H1 (cell line): ENCODE data around the gene TNN. TPM values are rescaled to one million over a fixed set of nuclear protein-coding genes. Genes with fewer than 3 reads are reported as not detected.

Source experiments
- CTCF ChIA-PET: fragments of 300-600 bp; sonication (Branson Sonifier 250); formaldehyde crosslinking; loops from one replicate; lab custom pipeline; 2021; ENCODE audit not compliant: partially characterized antibody; lab: Charles Lee
- POLR2A ChIA-PET: fragments of 300-600 bp; sonication (Branson Sonifier 250); formaldehyde crosslinking; loops from one replicate; lab custom pipeline; 2021; ENCODE audit warnings: inconsistent platforms; ENCODE audit not compliant: partially characterized antibody; lab: Charles Lee
- DNase-seq, 2 experiments: peaks; one replicate each; pipeline versions ENCODE4 v3.0.0 to v3.0.0-alpha.2; 2010 to 2022; ENCODE audit warnings: low spot score in 2 of 2, low read depth in 1 of 2, mixed read lengths in 1 of 2
- FAIRE-seq: peaks from 2 replicates; lab custom pipeline; 2011; peaks lifted over from hg19 to GRCh38; lab: Jason Lieb, UNC
- H2AFZ ChIP-seq: 2 replicates; pipeline ENCODE4 v1.8.1; 2012; ENCODE audit warnings: low read length, inconsistent platforms
- H2AK5ac ChIP-seq: 2 replicates; pipeline ENCODE4 v1.6.1; 2013; ENCODE audit warnings: low read depth, low read length
- H2BK120ac ChIP-seq: replicated peaks from 2 replicates; pipeline ENCODE3; 2013; ENCODE audit warnings: low read depth, low read length, inconsistent platforms
- H2BK12ac ChIP-seq: 2 replicates; pipeline ENCODE4 v1.6.1; 2013; ENCODE audit warnings: low read depth, low read length
- H2BK15ac ChIP-seq: 2 replicates; pipeline ENCODE4 v1.6.1; 2013; ENCODE audit warnings: low read length
- H2BK20ac ChIP-seq: 2 replicates; pipeline ENCODE4 v1.6.1; 2013; ENCODE audit warnings: low read length
- H2BK5ac ChIP-seq: 2 replicates; pipeline ENCODE4 v1.6.1; 2013; ENCODE audit warnings: low read depth, low read length
- H3K14ac ChIP-seq: 2 replicates; pipeline ENCODE4 v1.6.1; 2013; ENCODE audit warnings: inconsistent platforms; ENCODE audit not compliant: insufficient read length
- H3K18ac ChIP-seq: 2 replicates; pipeline ENCODE4 v1.6.1; 2013; ENCODE audit warnings: low read length; ENCODE audit errors: extremely low read depth
- H3K23ac ChIP-seq: 2 replicates; pipeline ENCODE4 v1.6.1; 2013; ENCODE audit warnings: inconsistent platforms; ENCODE audit not compliant: insufficient read length
- H3K23me2 ChIP-seq: 2 replicates; pipeline ENCODE4 v1.6.1; 2013; ENCODE audit warnings: low read depth, low read length
- H3K27ac ChIP-seq: 2 replicates; pipeline ENCODE4 v1.6.1; 2011; ENCODE audit warnings: low read depth, low read length, inconsistent platforms
- H3K27me3 ChIP-seq, 4 experiments: replicated peaks in 1 of 4; 1 replicate in 1 of 4; 2 replicates in 3 of 4; pipeline versions ENCODE4 v1.6.1 to v1.8.1; 2011 to 2013; ENCODE audit warnings: low read length in 3 of 4, mild to moderate bottlenecking in 3 of 4, inconsistent platforms in 2 of 4, mixed read lengths in 2 of 4, moderate library complexity in 1 of 4; ENCODE audit not compliant: control insufficient read depth in 3 of 4, insufficient read depth in 3 of 4; ENCODE audit errors: extremely low read depth in 1 of 4
- H3K36me3 ChIP-seq, 4 experiments: 2 replicates each; pipeline versions ENCODE4 v1.6.1 to v1.8.1; 2011 to 2013; ENCODE audit warnings: mild to moderate bottlenecking in 4 of 4, low read length in 3 of 4, moderate library complexity in 2 of 4, control low read depth in 1 of 4, inconsistent platforms in 1 of 4; ENCODE audit not compliant: insufficient read depth in 4 of 4, control insufficient read depth in 2 of 4
- H3K4ac ChIP-seq: replicated peaks from 2 replicates; pipeline ENCODE3; 2013; ENCODE audit warnings: low read length, low read depth, mixed read lengths, inconsistent platforms; ENCODE audit not compliant: insufficient read length
- H3K4me1 ChIP-seq, 4 experiments: replicated peaks in 1 of 4; 1 replicate in 1 of 4; 2 replicates in 3 of 4; pipeline versions ENCODE4 v1.6.1 to v1.8.1; 2011 to 2013; ENCODE audit warnings: low read length in 3 of 4, inconsistent platforms in 2 of 4, mixed read lengths in 1 of 4; ENCODE audit not compliant: insufficient read depth in 4 of 4, control insufficient read depth in 3 of 4
- H3K4me2 ChIP-seq, 2 experiments: 2 replicates each; pipeline versions ENCODE4 v1.6.1 to v1.8.1; 2011 to 2013; ENCODE audit warnings: low read depth in 2 of 2, low read length in 2 of 2, control low read depth in 1 of 2, inconsistent platforms in 1 of 2, mild to moderate bottlenecking in 1 of 2; ENCODE audit not compliant: insufficient read depth in 1 of 2
- H3K4me3 ChIP-seq, 4 experiments: fragments of 200-600, 300-600 bp in 1 of 4; sonication (generic), shearing (Covaris generic), sonication (Bioruptor Twin) in 1 of 4; 2 replicates each; pipeline versions ENCODE4 v1.5.1 to v1.8.1; 2011 to 2016; ENCODE audit warnings: low read length in 4 of 4, low read depth in 3 of 4, control low read depth in 2 of 4, inconsistent platforms in 2 of 4, mild to moderate bottlenecking in 2 of 4, mixed read lengths in 1 of 4, moderate library complexity in 1 of 4; ENCODE audit not compliant: insufficient read depth in 2 of 4; ENCODE audit errors: extremely low read depth in 1 of 4
- H3K56ac ChIP-seq: replicated peaks from 2 replicates; pipeline ENCODE3; 2013; ENCODE audit warnings: low read depth, mild to moderate bottlenecking, mixed read lengths, low read length, inconsistent platforms; ENCODE audit not compliant: insufficient read length
- H3K79me1 ChIP-seq: 2 replicates; pipeline ENCODE4 v1.6.1; 2013; ENCODE audit warnings: low read depth, low read length, control low read depth
- H3K79me2 ChIP-seq, 2 experiments: 2 replicates each; pipeline versions ENCODE4 v1.6.1 to v1.8.1; 2012 to 2013; ENCODE audit warnings: low read length in 2 of 2, mild to moderate bottlenecking in 2 of 2, inconsistent platforms in 1 of 2; ENCODE audit not compliant: insufficient read depth in 2 of 2, control insufficient read depth in 1 of 2
- H3K9ac ChIP-seq, 4 experiments: replicated peaks in 1 of 4; 1 replicate in 1 of 4; 2 replicates in 3 of 4; pipeline versions ENCODE4 v1.6.1 to v1.8.1; 2011 to 2013; ENCODE audit warnings: low read depth in 3 of 4, low read length in 3 of 4, control low read depth in 2 of 4, mild to moderate bottlenecking in 2 of 4, moderate library complexity in 2 of 4, inconsistent platforms in 1 of 4; ENCODE audit errors: extremely low read depth in 1 of 4
- H3K9me3 ChIP-seq, 2 experiments: 2 replicates each; pipeline versions ENCODE4 v1.6.1 to v1.8.1; 2012 to 2013; ENCODE audit warnings: mild to moderate bottlenecking in 2 of 2, moderate library complexity in 2 of 2, control low read depth in 1 of 2, inconsistent platforms in 1 of 2, low read depth in 1 of 2, low read length in 1 of 2, mixed read lengths in 1 of 2; ENCODE audit not compliant: insufficient read depth in 2 of 2
- H4K20me1 ChIP-seq, 2 experiments: replicated peaks in 1 of 2; 2 replicates each; pipeline versions ENCODE3 to v1.8.1; 2011 to 2013; ENCODE audit warnings: inconsistent platforms in 2 of 2, low read length in 2 of 2, mild to moderate bottlenecking in 1 of 2; ENCODE audit not compliant: insufficient read depth in 2 of 2, control insufficient read depth in 1 of 2
- H4K5ac ChIP-seq: 2 replicates; pipeline ENCODE4 v1.6.1; 2013; ENCODE audit warnings: low read length, low read depth, mixed read lengths, inconsistent platforms; ENCODE audit not compliant: insufficient read length
- H4K8ac ChIP-seq: 2 replicates; pipeline ENCODE4 v1.8.0; 2013; ENCODE audit warnings: mild to moderate bottlenecking, moderate library complexity, low read length, inconsistent platforms; ENCODE audit not compliant: insufficient read depth; ENCODE audit errors: extremely low read depth
- H4K91ac ChIP-seq: replicated peaks from 2 replicates; pipeline ENCODE3; 2013; ENCODE audit warnings: low read length, mixed read lengths, inconsistent platforms; ENCODE audit not compliant: insufficient read length
- CHD1 ChIP-seq: IDR thresholded peaks from 2 replicates; pipeline ENCODE4 v1.6.1; 2012; ENCODE audit warnings: low read depth, low read length, improper control_type of control experiment
- CTCF ChIP-seq, 3 experiments: IDR thresholded peaks; 1 replicate in 2 of 3; 2 replicates in 1 of 3; pipeline versions ENCODE4 v1.5.1 to v1.6.1; 2011; ENCODE audit warnings: low read length in 3 of 3, mild to moderate bottlenecking in 3 of 3, inconsistent platforms in 2 of 3, low read depth in 1 of 3, moderate library complexity in 1 of 3; ENCODE audit not compliant: insufficient read depth in 1 of 3; ENCODE audit errors: control extremely low read depth in 1 of 3
- GABPA ChIP-seq: IDR thresholded peaks from 2 replicates; pipeline ENCODE4 v1.6.1; 2011; ENCODE audit warnings: mild to moderate bottlenecking, low read length, moderate library complexity, borderline replicate concordance; ENCODE audit not compliant: insufficient read depth
- JUN ChIP-seq: IDR thresholded peaks from 2 replicates; pipeline ENCODE4 v1.6.1; 2011; ENCODE audit warnings: low read depth, mild to moderate bottlenecking, improper control_type of control experiment, low read length
- JUND ChIP-seq: IDR thresholded peaks from 2 replicates; pipeline ENCODE4 v1.6.1; 2011; ENCODE audit warnings: mild to moderate bottlenecking, improper control_type of control experiment, low read length
- MAX ChIP-seq: IDR thresholded peaks from 2 replicates; pipeline ENCODE4 v1.6.1; 2012; ENCODE audit warnings: inconsistent platforms
- PHF8 ChIP-seq: fragments of 200-600 bp; sonication (generic); conservative IDR thresholded peaks from 2 replicates; pipeline ENCODE4 v1.7.1; 2012; ENCODE audit warnings: low read depth, mild to moderate bottlenecking, inconsistent platforms, low read length, moderate library complexity
- RFX5 ChIP-seq: IDR thresholded peaks from 2 replicates; pipeline ENCODE4 v1.6.1; 2011; ENCODE audit warnings: low read depth, low read length, improper control_type of control experiment, borderline replicate concordance
- SAP30 ChIP-seq: fragments of 300-600 bp; sonication (generic); IDR thresholded peaks from 2 replicates; pipeline ENCODE4 v1.7.1; 2012; ENCODE audit warnings: low read length, moderate library complexity, mild to moderate bottlenecking, inconsistent platforms; ENCODE audit not compliant: insufficient read depth, insufficient replicate concordance
- SP1 ChIP-seq: IDR thresholded peaks from 2 replicates; pipeline ENCODE4 v1.6.1; 2011; ENCODE audit warnings: low read depth, low read length
- TAF7 ChIP-seq: optimal IDR thresholded peaks from 2 replicates; pipeline ENCODE3; 2011; ENCODE audit warnings: low read depth, mild to moderate bottlenecking, inconsistent platforms, low read length, moderate library complexity, borderline replicate concordance
- WGBS, 2 experiments: shearing (Covaris generic) in 1 of 2; methylation state at CpG; one replicate each; pipeline versions ENCODE4 v1.1.6 to v1.1.7; 2013 to 2015; ENCODE audit warnings: low lambda C conversion rate in 2 of 2, mixed read lengths in 2 of 2, inconsistent platforms in 1 of 2, low coverage in 1 of 2, missing lambda C conversion rate in 1 of 2; ENCODE audit not compliant: insufficient replicate concordance in 2 of 2, insufficient coverage in 1 of 2, insufficient read length in 1 of 2; ENCODE audit errors: extremely low coverage in 1 of 2, missing lambda C conversion rate in 1 of 2; 5-methylcytosine and 5-hydroxymethylcytosine counted together
- polyA plus RNA-seq, 7 experiments: library from polyadenylated mRNA; depleted of rRNA in 3 of 7; stranded (reverse) in 5 of 7; unstranded in 2 of 7; fragments of >200 nt in 5 of 7; fragments of 200-250 nt in 2 of 7; gene quantifications; 1 replicate in 5 of 7; 2 replicates in 1 of 7; 4 replicates in 1 of 7; pipeline versions ENCODE4 v1.2.1 to v1.2.3, GENCODE V29; 2011 to 2013; ENCODE audit warnings: missing spikeins in 2 of 7, mixed read lengths in 2 of 7
- total RNA-seq: library from RNA; stranded (reverse); fragmentation: NEBNext Ultra II Directional; extraction: Animal tissue kit (Norgen Biotek cat#: 25700); gene quantifications from 2 replicates; pipeline ENCODE4 v1.2.1, GENCODE V29; 2021

The TNN gene
- total and polyA plus RNA-seq, 2 of the 8 experiments (the other 6 are each of a cell fraction or from before 2014, with no cell fraction given) = 0.21 to 0.30 TPM

- no peak overlapping the region for H4K5ac ChIP-seq
- H3K9me3 ChIP-seq = no peaks in the 10 kb centered on the region
- H3K4me3 ChIP-seq = no peak overlapping the region
- no peaks in the 10 kb centered on the region for H3K36me3 ChIP-seq
- H2AFZ ChIP-seq = no peak overlapping the region
- no peak for DNase-seq
- no peak overlapping the region for H3K9ac ChIP-seq
- POLR2A ChIA-PET = interaction anchor here (1.2 kb wide), 1 partner anchor 31 kb away, joined by 3 read pairs; the partner anchor contains the start of gene MRPS14
- CTCF ChIA-PET = interaction anchor here (0.6 to 3.0 kb wide), 8 partner anchors 9 to 93 kb away, joined by 3 to 9 read pairs (median 4); no protein-coding TSS in a partner anchor
- H3K23me2 ChIP-seq = no peaks in the 10 kb centered on the region; the same call in 1 of the 2 replicates
- H3K14ac ChIP-seq = no peak overlapping the region
- H3K4me1 ChIP-seq = no peaks in the 10 kb centered on the region
- no peak overlapping the region for H3K27ac ChIP-seq
- no peak overlapping the region for H4K91ac ChIP-seq
- H2BK12ac ChIP-seq = no peak overlapping the region
- FAIRE-seq = no peak
- WGBS, 2 experiments = 98% methylated on average over 3 of the region's 3 CpGs; no CpG with 5 or more reads in 1 of the 2 experiments
- H4K20me1 ChIP-seq = no peaks in the 10 kb centered on the region
- no peak overlapping the region for H3K4ac ChIP-seq
- H2BK15ac ChIP-seq = no peak overlapping the region
- no peak overlapping the region for H3K18ac ChIP-seq
- no peak overlapping the region for H3K56ac ChIP-seq
- H2BK120ac ChIP-seq = no peak overlapping the region
- H3K79me2 ChIP-seq = no peaks in the 10 kb centered on the region
- no peak overlapping the region for H2BK5ac ChIP-seq
- no peak overlapping the region for H3K23ac ChIP-seq
- H3K4me2 ChIP-seq = no peak overlapping the region
- H2AK5ac ChIP-seq = no peak overlapping the region
- H2BK20ac ChIP-seq = no peak overlapping the region
- H4K8ac ChIP-seq = no peak overlapping the region
- no peaks in the 10 kb centered on the region for H3K79me1 ChIP-seq
- no peaks in the 10 kb centered on the region for H3K27me3 ChIP-seq
- TF ChIP-seq JUND (no peak), CTCF (IDR thresholded peaks at IDR 0.05; ENCODE audit: control extremely low read depth in 1 of 3, insufficient read depth in 1 of 3, low read depth in 1 of 3, low read length in 3 of 3) (no peak), GABPA (no peak), SAP30 (no peak), JUN (no peak), PHF8 (no peak), SP1 (no peak), CHD1 (no peak), RFX5 (no peak), MAX (no peak), TAF7 (no peak)
Observed at GRCh38 chr1:175054736-175055135, 12.9 kb upstream of the TNN start.
